MCF 10A (cell line): ENCODE results near the gene CNN1. TPM values are rescaled to one million over a fixed set of nuclear protein-coding genes. Genes with fewer than 3 reads are reported as not detected.

ENCODE experiments used
- BruUV-seq: library from RNA; stranded (reverse); fragments of 400-500 nt; replicated peaks from 2 replicates; lab custom pipeline; 2021; lab: Mats Ljungman, UMichigan
- CTCF ChIA-PET: fragments of 300-600 bp; sonication (Branson Sonifier 250); formaldehyde crosslinking; extraction: SDS; loops from one replicate; lab custom pipeline; 2021; ENCODE audit warnings: antibody characterized with exemption, inconsistent platforms; lab: Yijun Ruan, JAX
- POLR2A ChIA-PET: fragments of 300-600, 350-650 bp; sonication (Branson Sonifier 250); formaldehyde crosslinking; extraction: SDS; loops from one replicate; lab custom pipeline; 2020; ENCODE audit warnings: antibody characterized with exemption, inconsistent platforms; lab: Yijun Ruan, JAX
- DNase-seq: peaks from one replicate; pipeline ENCODE4 v3.0.0-alpha.2; 2018; ENCODE audit not compliant: unreplicated experiment
- H3K27ac Mint-ChIP-seq: one replicate; pipeline ENCODE4 v1.8.0; 2022; ENCODE audit warnings: mild to moderate bottlenecking, low read depth, mixed read lengths; ENCODE audit not compliant: unreplicated experiment
- H3K27me3 Mint-ChIP-seq: one replicate; pipeline ENCODE4 v1.8.0; 2022; ENCODE audit warnings: mixed read lengths; ENCODE audit not compliant: insufficient read depth, unreplicated experiment
- H3K36me3 Mint-ChIP-seq: one replicate; pipeline ENCODE4 v1.8.0; 2022; ENCODE audit warnings: mild to moderate bottlenecking, moderate library complexity, mixed read lengths; ENCODE audit not compliant: insufficient read depth, unreplicated experiment
- H3K4me1 Mint-ChIP-seq: one replicate; pipeline ENCODE4 v1.8.0; 2022; ENCODE audit warnings: mixed read lengths; ENCODE audit not compliant: insufficient read depth, unreplicated experiment
- H3K4me3 Mint-ChIP-seq: one replicate; pipeline ENCODE4 v1.8.0; 2022; ENCODE audit warnings: mild to moderate bottlenecking, moderate library complexity, mixed read lengths; ENCODE audit not compliant: unreplicated experiment
- H3K9me3 Mint-ChIP-seq: one replicate; pipeline ENCODE4 v1.8.0; 2022; ENCODE audit warnings: mixed read lengths; ENCODE audit not compliant: unreplicated experiment
- intact Hi-C: fragments of 100-400 bp; cut with micrococcal nuclease; formaldehyde crosslinking; loops from 2 replicates; pipeline ENCODE4 v1.14.1; 2022
- total RNA-seq: library from RNA; stranded (reverse); gene quantifications from 2 replicates; pipeline ENCODE4 v1.2.3, GENCODE V29; 2022
- TF ChIP-seq, protein P1 (sequence below): fragments of 200-600 bp; IDR thresholded peaks from one replicate; pipeline ENCODE4 v1.8.0; 2022; ENCODE audit warnings: antibody characterized with exemption, mild to moderate bottlenecking; ENCODE audit not compliant: unreplicated experiment

The CNN1 gene
- total RNA-seq, 1 experiment from 2014 or later: not detected

DNA sequence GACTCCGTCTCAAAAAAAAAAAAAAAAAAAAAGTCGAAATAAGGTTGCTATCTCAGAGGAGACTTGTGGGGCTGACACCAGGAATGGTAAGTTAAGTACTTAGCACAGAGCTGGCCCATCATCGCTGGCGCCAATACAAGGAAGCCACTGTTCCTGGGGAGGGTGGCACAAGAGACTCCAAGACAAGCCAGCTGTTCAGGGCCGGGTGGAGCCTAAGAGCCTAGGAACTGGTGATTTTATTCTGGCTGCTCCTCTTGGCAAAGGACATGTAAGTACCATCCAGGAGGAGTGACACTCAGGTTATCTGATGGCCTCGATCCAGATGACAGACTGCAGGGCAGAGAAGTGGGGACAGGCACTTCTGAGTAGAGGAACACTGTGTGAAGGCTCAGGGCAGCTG, 16.6 kb downstream of the CNN1 start:
- intact Hi-C loops: no loop called here
- H3K36me3 Mint-ChIP-seq: peaks cover 24% of the 10 kb centered on the region
- H3K27me3 Mint-ChIP-seq: no peaks in the 10 kb centered on the region
- peaks cover 16% of the 10 kb centered on the region for H3K4me1 Mint-ChIP-seq
- no peak overlapping the region for H3K27ac Mint-ChIP-seq
- no TSS peak for BruUV-seq
- CTCF ChIA-PET: interaction anchor here (1.7 kb wide), 1 partner anchor 19 kb away, joined by 6 read pairs; no protein-coding TSS in a partner anchor
- no peak for DNase-seq
- POLR2A ChIA-PET: no interaction called here
- TF ChIP-seq, protein P1, sequence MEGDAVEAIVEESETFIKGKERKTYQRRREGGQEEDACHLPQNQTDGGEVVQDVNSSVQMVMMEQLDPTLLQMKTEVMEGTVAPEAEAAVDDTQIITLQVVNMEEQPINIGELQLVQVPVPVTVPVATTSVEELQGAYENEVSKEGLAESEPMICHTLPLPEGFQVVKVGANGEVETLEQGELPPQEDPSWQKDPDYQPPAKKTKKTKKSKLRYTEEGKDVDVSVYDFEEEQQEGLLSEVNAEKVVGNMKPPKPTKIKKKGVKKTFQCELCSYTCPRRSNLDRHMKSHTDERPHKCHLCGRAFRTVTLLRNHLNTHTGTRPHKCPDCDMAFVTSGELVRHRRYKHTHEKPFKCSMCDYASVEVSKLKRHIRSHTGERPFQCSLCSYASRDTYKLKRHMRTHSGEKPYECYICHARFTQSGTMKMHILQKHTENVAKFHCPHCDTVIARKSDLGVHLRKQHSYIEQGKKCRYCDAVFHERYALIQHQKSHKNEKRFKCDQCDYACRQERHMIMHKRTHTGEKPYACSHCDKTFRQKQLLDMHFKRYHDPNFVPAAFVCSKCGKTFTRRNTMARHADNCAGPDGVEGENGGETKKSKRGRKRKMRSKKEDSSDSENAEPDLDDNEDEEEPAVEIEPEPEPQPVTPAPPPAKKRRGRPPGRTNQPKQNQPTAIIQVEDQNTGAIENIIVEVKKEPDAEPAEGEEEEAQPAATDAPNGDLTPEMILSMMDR: no peak
- H3K9me3 Mint-ChIP-seq: no peaks in the 10 kb centered on the region
- H3K4me3 Mint-ChIP-seq: no peak overlapping the region

DNA sequence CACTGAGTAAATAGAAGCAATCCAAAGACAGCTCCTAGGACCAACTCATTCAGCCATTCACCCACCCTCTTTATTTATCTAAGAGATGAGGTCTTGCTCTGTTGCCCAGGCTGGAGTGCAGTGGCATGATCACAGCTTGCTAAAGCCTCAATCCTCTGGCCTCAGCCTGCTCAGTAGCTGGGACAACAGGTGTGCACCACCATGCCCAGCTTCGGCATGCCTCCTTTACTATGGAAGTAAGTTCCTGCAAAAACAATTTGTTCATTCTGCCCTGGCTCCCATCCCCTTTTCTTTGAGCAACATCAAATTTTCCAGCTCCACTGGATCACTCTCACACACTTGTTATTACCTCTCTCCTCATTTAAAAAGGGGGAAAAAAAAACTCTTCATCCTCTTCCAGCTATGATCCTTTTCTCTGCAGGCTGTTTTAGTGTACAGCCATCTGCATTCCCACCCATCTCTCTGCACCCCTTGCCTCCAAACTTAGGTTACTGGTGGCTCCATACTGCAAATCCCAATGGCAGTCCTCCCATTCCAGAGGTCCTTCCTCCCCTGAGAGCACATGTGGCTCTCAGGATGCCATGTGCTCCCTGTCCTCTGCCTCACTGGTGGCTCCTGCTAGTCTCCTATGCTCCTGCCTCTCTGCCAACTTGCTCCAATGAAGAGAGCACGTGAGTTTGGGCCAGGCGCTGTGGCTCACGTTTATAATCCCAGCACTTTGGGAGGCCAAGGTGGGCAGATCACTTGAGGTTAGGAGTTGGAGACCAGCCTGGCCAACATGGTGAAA, 18.2 kb downstream of the CNN1 start:
- intact Hi-C loops: no loop called here
- ChIA-PET CTCF (interaction anchor here (0.6 to 3.7 kb wide), 3 partner anchors 15 to 32 kb away, joined by 3 to 12 read pairs (median 4); no protein-coding TSS in a partner anchor), POLR2A (no interaction called here)
- Mint-ChIP-seq H3K27me3 (no peaks in the 10 kb centered on the region), H3K9me3 (no peaks in the 10 kb centered on the region), H3K4me1 (peaks cover 20% of the 10 kb centered on the region), H3K36me3 (peaks cover 24% of the 10 kb centered on the region), H3K4me3 (peak overlapping the region; percentile 94), H3K27ac (no peak overlapping the region)
- no TSS peak for BruUV-seq
- TF ChIP-seq, protein P1: no peak
- DNase-seq: no peak

DNA sequence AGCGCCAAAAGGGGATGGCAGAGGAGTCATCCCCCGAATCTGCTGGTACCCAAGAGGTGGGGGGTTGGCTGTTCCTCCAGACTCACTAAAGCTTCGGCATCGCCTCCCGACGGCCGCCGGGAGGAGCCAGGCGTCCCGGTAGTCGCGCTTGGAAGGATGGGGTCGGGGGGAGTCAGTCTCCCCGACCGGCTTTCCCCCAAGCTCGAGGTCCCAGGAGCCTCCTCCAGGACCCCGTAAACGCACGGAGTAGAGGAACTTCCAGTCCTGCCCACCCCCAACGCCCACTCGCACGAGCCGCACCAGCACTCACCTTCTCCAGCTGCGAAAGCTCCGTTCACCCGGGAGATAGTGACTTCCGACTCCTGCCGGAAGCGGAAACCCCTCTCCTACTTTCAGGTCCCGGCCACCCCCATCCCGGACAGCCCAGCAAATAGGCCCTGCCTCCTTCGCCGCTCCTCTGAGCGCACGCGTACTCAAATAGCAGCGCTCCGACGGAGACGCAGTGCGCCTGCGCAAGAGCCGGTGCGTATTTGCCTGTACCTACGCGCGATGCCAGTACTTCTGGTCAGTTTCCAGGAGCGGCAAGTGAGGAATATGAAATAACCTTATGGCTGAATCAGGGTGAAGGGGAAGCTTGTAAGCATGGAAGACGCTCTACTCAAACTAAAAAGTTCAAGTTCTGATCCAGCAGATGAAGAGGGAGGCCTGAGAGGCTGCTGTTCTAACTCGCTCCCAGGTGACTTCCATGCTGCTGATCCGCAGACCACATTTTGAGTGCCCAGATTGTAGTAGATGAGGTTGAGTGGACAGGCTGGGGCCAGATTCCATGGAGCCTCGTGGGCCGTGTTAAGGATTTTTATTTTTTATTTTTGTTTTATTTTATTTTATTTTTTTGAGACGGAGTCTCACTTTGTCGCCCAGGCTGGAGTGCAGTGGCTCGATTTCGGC, 20.5 kb downstream of the CNN1 start, which contains the start of gene ELOF1:
Gene ELOF1 (minus strand): TSS at position 350 of the 948 bp plus-strand sequence. CDS start 4,883 bp downstream, outside the sequence.
- intact Hi-C loops: loop anchor here (2.0 kb wide), 1 partner anchor 22 kb away; no protein-coding TSS in a partner anchor
- TSS peak; percentile 91 for BruUV-seq
- POLR2A ChIA-PET: interaction anchor here (0.6 to 2.2 kb wide), 28 partner anchors 11 to 1224 kb away, joined by 3 to 15 read pairs (median 3); partner anchors contain the start of genes ACP5, ECSIT, ODAD3 and PRKCSH
- Mint-ChIP-seq H3K27ac (peak within 1 kb of the TSS; percentile 43), H3K4me3 (peak within 1 kb of the TSS; percentile 94), H3K27me3 (no peaks in the 10 kb centered on the region), H3K4me1 (peaks cover 20% of the 10 kb centered on the region), H3K9me3 (no peaks in the 10 kb centered on the region), H3K36me3 (peaks cover 17% of the 10 kb centered on the region)
- CTCF ChIA-PET: interaction anchor here (0.5 to 3.7 kb wide), 15 partner anchors 10 to 1229 kb away, joined by 3 to 12 read pairs (median 3); partner anchors contain the start of gene ECSIT
- TF ChIP-seq, protein P1: peak; percentile 3
- DNase-seq: peak; percentile 99
